Fibroblast of lung (primary cell): ENCODE results near the gene GARIN5B. TPM values are rescaled to one million over a fixed set of nuclear protein-coding genes. Genes with fewer than 3 reads are reported as not detected.

Source experiments
- DNase-seq, 2 donors: peaks; one replicate each; pipeline versions ENCODE4 v3.0.0 to v3.0.0-alpha.2; 2010; ENCODE audit warnings: low read depth in 2 of 2
- H2AFZ ChIP-seq: 2 replicates; pipeline ENCODE4 v1.5.1; 2012; ENCODE audit warnings: low read length, control low read depth, inconsistent platforms
- H3K27ac ChIP-seq: 2 replicates; pipeline ENCODE4 v1.5.1; 2011; ENCODE audit warnings: low read length, control low read depth; ENCODE audit not compliant: insufficient read depth
- H3K27me3 ChIP-seq: 2 replicates; pipeline ENCODE4 v1.5.1; 2011; ENCODE audit warnings: mild to moderate bottlenecking, low read length; ENCODE audit not compliant: control insufficient read depth, insufficient read depth
- H3K36me3 ChIP-seq: 2 replicates; pipeline ENCODE4 v1.5.1; 2011; ENCODE audit warnings: low read length; ENCODE audit not compliant: control insufficient read depth, insufficient read depth
- H3K4me1 ChIP-seq: 2 replicates; pipeline ENCODE4 v1.5.1; 2011; ENCODE audit warnings: low read length; ENCODE audit not compliant: control insufficient read depth, insufficient read depth; ENCODE audit errors: extremely low read depth
- H3K4me2 ChIP-seq: 2 replicates; pipeline ENCODE4 v1.5.1; 2011; ENCODE audit warnings: low read length, control low read depth; ENCODE audit not compliant: insufficient read depth; ENCODE audit errors: extremely low read depth
- H3K4me3 ChIP-seq, 4 experiments: fragments of 200-600 bp in 1 of 4; sonication (generic) in 1 of 4; replicated peaks in 1 of 4; 2 replicates each; pipeline ENCODE4 v1.5.1; 2011 to 2016; ENCODE audit warnings: low read length in 4 of 4, low read depth in 3 of 4, mild to moderate bottlenecking in 3 of 4, control low read depth in 2 of 4, inconsistent platforms in 1 of 4, mixed read lengths in 1 of 4; ENCODE audit not compliant: insufficient read depth in 1 of 4; ENCODE audit errors: control extremely low read depth in 1 of 4
- H3K79me2 ChIP-seq: 2 replicates; pipeline ENCODE4 v1.5.1; 2012; ENCODE audit warnings: mild to moderate bottlenecking, low read length, inconsistent platforms; ENCODE audit not compliant: control insufficient read depth, insufficient read depth
- H3K9ac ChIP-seq: 2 replicates; pipeline ENCODE4 v1.5.1; 2011; ENCODE audit warnings: mild to moderate bottlenecking, low read length, control low read depth; ENCODE audit not compliant: insufficient read depth
- H3K9me3 ChIP-seq: 2 replicates; pipeline ENCODE4 v1.5.1; 2012; ENCODE audit warnings: low read depth, low read length; ENCODE audit not compliant: control insufficient read depth, insufficient read depth
- H4K20me1 ChIP-seq: 2 replicates; pipeline ENCODE4 v1.5.1; 2011; ENCODE audit warnings: low read length; ENCODE audit not compliant: control insufficient read depth, insufficient read depth; ENCODE audit errors: extremely low read depth
- EZH2 ChIP-seq: IDR thresholded peaks from 2 replicates; pipeline ENCODE4 v1.5.1; 2012; ENCODE audit warnings: low read length, control low read depth, mild to moderate bottlenecking; ENCODE audit errors: missing control alignments
- polyA plus RNA-seq, 2 donors: library from polyadenylated mRNA; depleted of rRNA in 1 of 2; stranded (reverse) in 1 of 2; unstranded in 1 of 2; fragments of >200 nt; gene quantifications; 2 replicates each; pipeline ENCODE4 v1.2.1, GENCODE V29; 2011 to 2012; ENCODE audit warnings: missing spikeins in 1 of 2
- total RNA-seq: library from RNA; depleted of rRNA; stranded (reverse); fragments of >200 nt; gene quantifications from 2 replicates; pipeline ENCODE4 v1.2.1, GENCODE V29; 2014
- TF ChIP-seq, protein P1 (sequence below), 2 donors: IDR thresholded peaks in 1 of 2; conservative IDR thresholded peaks in 1 of 2; 1 replicate in 1 of 2; 2 replicates in 1 of 2; pipeline ENCODE4 v1.5.1; 2011 to 2012; ENCODE audit warnings: low read length in 2 of 2, control low read depth in 1 of 2, inconsistent platforms in 1 of 2, low read depth in 1 of 2, mild to moderate bottlenecking in 1 of 2

GARIN5B gene
- total and polyA plus RNA-seq, 2 donors (not counting 1 experiment from before 2014, with no cell fraction given): not detected

DNA sequence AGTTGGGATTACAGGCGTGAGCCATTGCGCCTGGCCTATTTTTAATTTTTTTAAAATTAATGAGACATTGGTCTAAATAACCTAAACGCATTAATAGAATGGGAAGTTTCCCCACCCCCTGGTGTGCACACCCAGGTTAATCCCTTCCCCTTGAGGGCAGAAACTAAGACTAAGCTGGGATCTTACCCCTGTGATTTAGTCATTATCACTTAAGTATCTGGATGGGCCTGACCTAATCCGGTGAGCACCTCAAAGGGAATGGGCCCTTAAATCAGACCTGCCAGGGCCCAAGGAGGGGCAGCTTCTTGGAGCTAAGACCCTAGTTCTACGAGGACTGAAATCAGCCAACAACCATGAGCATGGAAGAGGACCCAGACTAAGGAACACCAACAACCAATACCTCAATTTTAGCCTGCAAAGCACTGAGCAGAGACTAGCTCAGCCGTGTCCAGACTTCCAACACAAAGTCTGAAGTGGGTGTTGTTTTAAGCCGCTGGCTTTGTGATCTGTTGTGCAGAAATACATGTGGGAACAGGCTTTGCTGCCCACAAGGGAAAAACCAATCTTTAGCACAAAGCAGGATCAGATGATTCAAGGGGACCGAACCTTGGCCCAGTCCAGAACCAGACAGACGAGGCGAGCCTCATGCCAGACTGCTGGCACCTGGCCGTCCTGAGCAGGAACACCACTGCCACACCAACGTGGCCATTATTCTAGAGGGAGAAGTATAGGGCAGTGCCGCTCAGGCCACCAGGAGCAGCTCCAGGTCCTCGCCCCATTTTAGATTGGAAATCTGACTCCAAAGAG is 37.4 kb upstream of the GARIN5B start:
- peaks cover 19% of the 10 kb centered on the region for H3K79me2 ChIP-seq

DNA sequence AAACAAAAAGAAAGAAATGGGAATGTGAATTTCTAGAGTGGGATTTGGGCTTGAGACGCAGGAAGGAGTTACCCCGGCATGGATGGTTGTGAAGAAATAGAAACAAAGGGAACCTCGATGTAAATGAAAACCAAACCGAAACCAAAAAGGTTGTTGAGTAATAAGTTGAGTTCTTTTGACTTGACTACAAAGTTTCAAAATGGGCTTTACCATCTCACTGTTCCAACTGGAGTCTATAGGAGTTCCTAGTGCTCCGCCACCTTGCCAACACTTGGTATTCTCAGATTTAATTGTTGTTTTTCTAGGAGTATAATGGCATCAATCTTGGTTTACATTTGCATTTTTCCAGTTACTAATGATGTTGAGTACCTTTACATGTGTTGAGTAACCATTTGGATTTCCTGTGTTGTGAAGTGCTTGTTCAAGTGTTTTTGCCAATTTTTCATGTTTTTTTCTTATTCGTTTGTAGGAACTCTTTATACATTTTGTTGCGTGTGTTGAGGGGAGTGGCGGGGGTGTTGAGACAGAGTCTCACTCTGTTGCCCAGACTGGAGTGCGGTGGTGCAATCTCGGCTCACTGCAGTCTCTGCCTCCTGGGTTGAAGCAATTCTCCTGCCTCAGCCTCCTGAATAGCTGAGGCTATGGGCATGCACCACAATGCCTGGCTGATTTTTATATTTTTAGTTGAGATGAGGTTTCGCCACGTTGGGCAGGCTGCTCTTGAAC is 35.3 kb upstream of the GARIN5B start:
- H3K79me2 ChIP-seq: peaks cover 6% of the 10 kb centered on the region
- no peak overlapping the region for H3K4me3 ChIP-seq
- no peaks in the 10 kb centered on the region for H4K20me1 ChIP-seq
- H2AFZ ChIP-seq: no peak overlapping the region
- no peaks in the 10 kb centered on the region for H3K4me1 ChIP-seq
- H3K27me3 ChIP-seq: no peaks in the 10 kb centered on the region
- no peak for DNase-seq
- no peak overlapping the region for H3K27ac ChIP-seq
- no peaks in the 10 kb centered on the region for H3K9me3 ChIP-seq
- no peak overlapping the region for H3K9ac ChIP-seq
- TF ChIP-seq, protein P1, sequence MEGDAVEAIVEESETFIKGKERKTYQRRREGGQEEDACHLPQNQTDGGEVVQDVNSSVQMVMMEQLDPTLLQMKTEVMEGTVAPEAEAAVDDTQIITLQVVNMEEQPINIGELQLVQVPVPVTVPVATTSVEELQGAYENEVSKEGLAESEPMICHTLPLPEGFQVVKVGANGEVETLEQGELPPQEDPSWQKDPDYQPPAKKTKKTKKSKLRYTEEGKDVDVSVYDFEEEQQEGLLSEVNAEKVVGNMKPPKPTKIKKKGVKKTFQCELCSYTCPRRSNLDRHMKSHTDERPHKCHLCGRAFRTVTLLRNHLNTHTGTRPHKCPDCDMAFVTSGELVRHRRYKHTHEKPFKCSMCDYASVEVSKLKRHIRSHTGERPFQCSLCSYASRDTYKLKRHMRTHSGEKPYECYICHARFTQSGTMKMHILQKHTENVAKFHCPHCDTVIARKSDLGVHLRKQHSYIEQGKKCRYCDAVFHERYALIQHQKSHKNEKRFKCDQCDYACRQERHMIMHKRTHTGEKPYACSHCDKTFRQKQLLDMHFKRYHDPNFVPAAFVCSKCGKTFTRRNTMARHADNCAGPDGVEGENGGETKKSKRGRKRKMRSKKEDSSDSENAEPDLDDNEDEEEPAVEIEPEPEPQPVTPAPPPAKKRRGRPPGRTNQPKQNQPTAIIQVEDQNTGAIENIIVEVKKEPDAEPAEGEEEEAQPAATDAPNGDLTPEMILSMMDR (conservative IDR thresholded peaks at IDR 0.05 in 1 of 2, IDR thresholded peaks at IDR 0.05 in 1 of 2; ENCODE audit: low read depth in 1 of 2, low read length in 2 of 2): no peak
- TF ChIP-seq EZH2: no peak
- H3K36me3 ChIP-seq: no peaks in the 10 kb centered on the region
- no peak overlapping the region for H3K4me2 ChIP-seq

More for the DNA sequence above, 37.4 kb upstream of the GARIN5B start:
- peaks cover under 1% of the 10 kb centered on the region for H4K20me1 ChIP-seq
- no peak overlapping the region for H3K4me2 ChIP-seq
- no peak overlapping the region for H3K9ac ChIP-seq
- no peak for DNase-seq
- H3K36me3 ChIP-seq: peaks cover 6% of the 10 kb centered on the region
- TF ChIP-seq, protein P1 (conservative IDR thresholded peaks at IDR 0.05 in 1 of 2, IDR thresholded peaks at IDR 0.05 in 1 of 2; ENCODE audit: low read depth in 1 of 2, low read length in 2 of 2): no peak
- TF ChIP-seq EZH2: no peak
- peaks cover 4% of the 10 kb centered on the region for H3K4me1 ChIP-seq
- no peaks in the 10 kb centered on the region for H3K9me3 ChIP-seq
- H3K4me3 ChIP-seq: no peak overlapping the region
- no peak overlapping the region for H3K27ac ChIP-seq
- H3K27me3 ChIP-seq: no peaks in the 10 kb centered on the region
- no peak overlapping the region for H2AFZ ChIP-seq
